Measurements from ENCODE around the gene AIDA.

Gene AIDA

DNA sequence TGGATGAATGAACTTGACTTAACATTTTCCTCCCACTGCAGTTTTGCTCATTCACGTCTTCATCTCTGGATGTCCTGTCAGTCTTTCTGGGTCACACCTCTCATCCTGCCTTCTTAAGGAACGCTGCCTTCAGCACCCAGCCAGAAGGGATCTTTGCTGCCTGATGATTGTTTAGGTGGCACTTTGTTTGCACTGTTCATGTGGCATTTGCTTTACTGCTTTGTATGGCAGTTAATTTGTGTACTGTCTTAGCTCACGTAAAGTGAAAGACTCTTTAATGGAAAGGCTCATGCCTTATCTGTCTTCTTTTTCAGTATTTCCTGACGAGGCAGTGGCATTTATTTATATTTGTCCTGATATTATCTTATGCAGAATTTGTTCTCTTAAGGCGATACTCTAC, 89.5 kb downstream of the AIDA start:
- Mint-ChIP-seq H3K27ac (no peak overlapping the region), H3K27me3 (peaks cover 7% of the 10 kb centered on the region), H3K36me3 (peaks cover 44% of the 10 kb centered on the region), H3K4me1 (peaks cover 24% of the 10 kb centered on the region), H3K4me3 (no peak overlapping the region), H3K9me3 (no peaks in the 10 kb centered on the region)
- CTCF ChIA-PET = interaction anchor here (2.9 kb wide), 1 partner anchor 11 kb away, joined by 11 read pairs; no protein-coding TSS in a partner anchor
- no peak for DNase-seq

GRCh38 chr1:222620566-222620965, 91.7 kb downstream of the AIDA start:
- H3K27ac Mint-ChIP-seq = no peak overlapping the region
- H3K4me3 Mint-ChIP-seq = no peak overlapping the region
- no peak for DNase-seq
- CTCF ChIA-PET = interaction anchor here (1.7 to 2.4 kb wide), 2 partner anchors 13 to 165 kb away, joined by 5 to 16 read pairs; no protein-coding TSS in a partner anchor
- H3K9me3 Mint-ChIP-seq = no peaks in the 10 kb centered on the region
- peaks cover 15% of the 10 kb centered on the region for H3K27me3 Mint-ChIP-seq
- peaks cover 29% of the 10 kb centered on the region for H3K36me3 Mint-ChIP-seq
- peaks cover 33% of the 10 kb centered on the region for H3K4me1 Mint-ChIP-seq

DNA sequence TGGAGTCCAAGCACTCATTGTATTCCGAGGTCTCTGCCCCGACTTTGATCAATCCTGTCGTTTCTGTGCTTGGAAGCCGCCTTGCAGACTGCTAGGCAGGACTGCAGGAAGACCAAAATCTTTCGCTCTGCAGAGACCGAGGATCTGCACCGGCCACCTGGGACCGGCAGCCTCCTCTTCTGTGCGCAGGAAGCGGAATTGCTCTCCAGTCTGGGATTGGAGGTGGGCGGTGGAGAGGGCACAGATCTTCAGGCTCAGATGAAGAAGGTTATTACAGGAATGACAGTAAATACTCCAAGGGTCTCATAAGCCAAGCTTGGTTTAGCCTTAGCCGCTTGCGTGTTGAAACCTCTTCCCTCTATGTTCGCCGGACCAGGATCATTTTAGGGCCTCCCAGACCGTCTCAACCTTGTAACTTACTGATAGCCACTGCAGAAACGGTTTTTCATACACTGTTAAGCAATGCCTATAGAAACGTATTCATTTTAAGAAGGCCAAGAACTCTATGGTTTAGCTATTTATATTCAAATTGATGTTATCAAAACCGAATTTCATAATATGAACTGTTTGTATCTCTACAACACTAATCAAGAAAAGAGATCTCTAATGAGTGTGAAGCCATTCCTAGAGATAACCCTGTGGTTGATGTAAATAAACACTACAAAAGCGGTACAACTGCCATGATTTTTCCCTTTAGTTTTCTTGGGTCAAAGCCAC, 93.3 kb downstream of the AIDA start:
- CTCF ChIA-PET = interaction anchor here (1.7 to 2.4 kb wide), 2 partner anchors 15 to 163 kb away, joined by 5 to 16 read pairs; no protein-coding TSS in a partner anchor
- H3K4me3 Mint-ChIP-seq = peak overlapping the region; percentile 83
- H3K9me3 Mint-ChIP-seq = no peaks in the 10 kb centered on the region
- peak; percentile 27 for DNase-seq
- H3K27me3 Mint-ChIP-seq = peaks cover 17% of the 10 kb centered on the region
- peaks cover 33% of the 10 kb centered on the region for H3K4me1 Mint-ChIP-seq
- H3K27ac Mint-ChIP-seq = peak overlapping the region; percentile 75
- H3K36me3 Mint-ChIP-seq = peaks cover 24% of the 10 kb centered on the region

Measured in activated naive CD4-positive, alpha-beta T cell treated with anti-CD3 and anti-CD28 coated beads, Interleukin-2, amount 10 ng/mL, durations not matched to agents 7 days and 5 days (primary cell).